Activated CD4-positive, alpha-beta T cell treated with anti-CD3 and anti-CD28 coated beads, Interleukin-2, amount 50 U/mL, for 48 hours (primary cell): Measurements from ENCODE around the gene ENTREP1.
A peak's percentile ranks its signal among the peaks of the same experiment; 100 is the strongest.
"Not testable (repeated sequence)": the region's sequence is repeated elsewhere in the genome, so short reads cannot be mapped to it uniquely, and the experiment has no call there.

Experiments
- DNase-seq, 2 experiments: peaks; one replicate each; pipeline ENCODE4 v3.0.0-alpha.2; 2020

ENTREP1 gene

DNA sequence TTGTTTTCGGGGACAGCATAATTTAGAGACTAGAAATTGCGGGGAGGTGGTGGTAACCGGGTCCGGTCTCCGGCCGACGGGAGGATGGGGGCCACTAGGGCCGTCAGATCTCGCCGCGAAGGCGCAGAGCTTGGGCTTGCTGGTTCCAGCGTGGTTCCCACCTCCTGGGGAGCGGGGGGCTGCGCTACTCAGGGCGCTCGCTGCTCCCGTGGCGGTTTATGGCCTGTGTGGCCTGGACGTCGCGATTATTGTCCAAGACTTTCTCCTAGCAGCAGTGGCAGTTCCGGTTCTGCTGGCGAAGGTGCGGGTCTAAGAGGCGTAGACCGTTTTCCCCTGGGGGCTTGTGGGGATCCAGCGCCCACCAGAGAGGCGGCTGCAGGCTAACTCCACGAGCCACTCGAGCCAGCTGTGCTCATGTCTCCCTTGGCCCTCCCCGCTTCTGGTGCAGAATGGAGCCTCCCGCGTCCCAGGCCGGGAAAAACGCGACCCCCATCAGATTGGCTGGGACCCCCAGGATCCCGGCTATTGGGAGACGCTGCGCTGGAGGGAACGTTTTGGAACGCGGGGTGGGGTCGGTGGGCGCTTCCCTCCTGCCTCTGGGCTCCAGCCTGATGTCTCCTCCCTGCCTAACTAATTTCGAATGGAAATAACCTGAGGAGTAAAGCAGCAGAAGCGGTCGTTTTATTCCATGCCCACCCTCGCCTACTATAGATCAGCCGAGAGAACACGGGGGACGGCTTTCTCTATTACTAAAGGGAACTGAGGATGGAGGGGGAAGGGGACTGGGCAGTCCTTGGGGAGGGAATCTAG lies 87.1 kb downstream of the ENTREP1 start:
- no peak for DNase-seq

DNA sequence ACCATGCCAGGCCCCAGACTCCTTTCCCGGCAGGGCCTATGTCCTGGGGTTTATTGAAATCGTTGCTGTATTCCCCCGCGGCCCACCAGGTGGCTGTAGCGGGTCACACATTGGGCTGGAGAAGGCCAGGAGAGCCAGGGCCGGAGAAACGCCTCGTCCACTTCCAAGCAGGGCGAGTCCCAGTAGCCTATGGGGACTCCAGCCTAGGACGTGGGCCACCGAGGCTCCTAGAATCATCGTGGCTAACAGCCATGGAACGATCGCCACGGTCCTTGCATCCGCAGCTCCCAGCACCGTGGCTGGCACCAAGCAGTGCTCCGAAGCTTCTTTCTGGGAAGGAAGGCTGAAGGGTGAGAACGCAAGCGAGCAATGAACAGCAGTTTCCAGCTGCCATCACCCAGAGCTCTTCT lies 87.7 kb downstream of the ENTREP1 start:
- peak in 1 of 2 experiments; percentile 11 for DNase-seq

DNA sequence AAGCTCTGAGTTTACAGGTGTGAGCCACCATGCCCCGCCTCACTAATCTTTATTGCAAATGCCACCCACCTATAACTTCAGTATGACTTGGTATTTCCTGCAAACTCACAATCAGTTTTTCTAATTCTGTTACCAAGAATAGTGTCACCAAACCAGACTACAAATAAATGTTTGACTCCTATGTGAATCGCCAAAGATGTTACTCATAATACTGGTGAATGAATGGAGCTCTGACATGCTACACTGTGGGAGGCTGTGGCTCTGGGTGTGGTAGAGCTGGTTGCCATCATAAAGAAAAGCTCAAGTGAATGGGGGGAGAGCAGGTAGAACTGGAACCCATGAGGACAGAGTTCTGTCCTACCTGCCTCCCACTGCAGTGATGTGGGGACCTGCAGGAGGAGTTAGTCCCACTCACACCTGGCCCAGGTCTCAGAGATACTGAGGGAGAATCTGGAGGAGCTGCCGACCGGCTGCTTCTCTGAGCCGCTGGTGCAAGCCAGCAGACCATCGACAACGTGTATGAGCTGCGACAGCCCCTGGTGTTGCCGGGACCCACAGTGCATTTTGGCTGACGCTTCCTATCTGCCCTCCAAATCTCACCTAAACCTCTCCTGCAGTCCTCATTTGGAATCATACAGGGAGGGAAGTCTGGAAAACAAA lies 95.7 kb downstream of the ENTREP1 start:
- no peak for DNase-seq

DNA sequence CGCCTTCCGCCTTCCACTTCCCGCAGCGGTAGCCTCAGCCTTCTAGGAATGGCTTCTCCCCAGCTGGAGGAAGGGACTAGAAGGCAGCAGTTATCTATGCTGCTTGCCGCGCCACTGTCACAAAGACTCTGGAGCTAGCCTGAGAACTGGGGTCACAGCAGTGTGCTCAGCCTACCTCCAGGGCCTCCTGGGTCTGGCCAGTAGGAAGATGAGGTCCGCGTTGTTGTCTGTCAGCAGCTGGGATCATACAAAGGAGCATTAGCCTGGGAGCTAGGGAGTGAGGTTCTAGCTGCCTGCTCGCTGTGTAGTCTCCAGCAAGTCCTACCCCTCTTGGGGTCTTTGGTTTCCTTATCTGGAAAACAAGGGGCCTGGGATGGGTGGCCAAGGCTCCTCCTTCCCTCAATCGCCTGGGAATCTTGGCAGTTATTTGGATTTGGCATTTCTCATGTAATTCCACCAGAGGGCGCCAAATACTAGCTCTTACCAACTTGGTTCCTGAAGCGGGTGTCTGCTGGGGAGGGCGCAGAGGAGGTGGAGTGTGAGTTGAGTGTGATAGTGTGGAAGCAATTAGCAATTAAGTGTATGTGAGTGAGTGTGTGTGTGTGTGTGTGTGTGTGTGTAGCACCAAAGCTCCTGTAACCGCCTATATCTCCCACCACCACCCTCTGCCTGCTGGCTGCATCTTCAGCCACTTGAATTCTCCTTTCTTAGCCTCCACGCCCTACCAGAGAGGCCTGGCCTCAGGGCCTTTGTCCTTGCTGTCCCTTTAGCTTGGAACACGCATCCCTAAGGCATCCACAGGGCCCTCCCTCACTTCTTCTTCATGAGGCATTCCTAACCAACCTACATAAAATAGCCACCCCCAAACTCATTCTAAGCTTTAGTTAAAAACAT lies 97.1 kb downstream of the ENTREP1 start:
- peak; percentile 26 to 44 for DNase-seq

DNA sequence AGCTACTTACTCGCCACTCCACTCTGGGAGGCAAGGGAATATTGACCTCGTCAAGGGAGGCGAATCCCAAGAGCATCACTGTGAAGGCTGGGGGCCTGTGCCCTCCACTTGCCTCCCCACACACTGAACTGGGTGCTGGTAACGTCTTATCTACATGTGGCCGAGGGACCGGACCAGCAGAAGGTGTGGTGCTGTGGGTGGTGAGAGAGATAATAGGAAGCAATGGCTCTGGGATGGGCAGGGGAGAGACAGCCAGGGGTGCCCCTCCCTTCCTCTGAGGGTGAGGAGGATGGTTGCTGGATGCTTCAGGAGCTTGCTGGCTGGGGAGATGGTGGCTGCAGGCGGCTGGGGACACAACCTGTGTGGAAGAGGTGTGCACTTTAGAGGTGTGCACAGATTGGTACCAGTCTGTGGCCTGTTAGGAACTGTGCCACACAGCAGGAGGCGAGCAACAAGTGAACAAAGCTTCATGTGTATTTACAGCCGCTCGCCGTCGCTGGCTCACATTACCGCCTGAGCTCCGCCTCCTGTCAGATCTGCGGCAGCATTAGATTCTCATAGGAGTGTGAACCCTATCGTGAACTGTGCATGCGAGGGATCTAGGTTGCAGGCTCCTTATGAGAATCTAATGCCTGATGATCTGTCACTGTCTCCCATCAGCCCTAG lies 100.3 kb downstream of the ENTREP1 start:
- no peak for DNase-seq

DNA sequence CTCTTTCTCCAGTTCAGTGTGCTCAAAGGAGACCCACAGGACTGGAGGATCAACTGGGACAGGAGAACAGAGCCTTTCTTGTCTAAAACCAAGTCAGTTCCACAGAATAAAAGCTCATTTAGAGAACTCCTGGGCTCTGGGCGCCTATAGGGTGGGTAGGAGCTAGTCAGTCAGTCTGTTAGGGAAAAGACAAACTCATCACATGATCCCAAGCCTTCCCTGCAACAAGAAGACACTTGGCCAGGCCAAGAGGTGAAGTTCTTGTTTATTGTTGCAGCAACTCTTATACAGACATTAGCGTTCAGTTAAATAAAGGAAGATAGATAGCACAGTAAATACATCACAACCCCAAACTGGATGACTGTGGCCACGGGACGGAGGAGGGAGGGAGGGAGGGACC lies 102.3 kb downstream of the ENTREP1 start:
- no peak for DNase-seq

DNA sequence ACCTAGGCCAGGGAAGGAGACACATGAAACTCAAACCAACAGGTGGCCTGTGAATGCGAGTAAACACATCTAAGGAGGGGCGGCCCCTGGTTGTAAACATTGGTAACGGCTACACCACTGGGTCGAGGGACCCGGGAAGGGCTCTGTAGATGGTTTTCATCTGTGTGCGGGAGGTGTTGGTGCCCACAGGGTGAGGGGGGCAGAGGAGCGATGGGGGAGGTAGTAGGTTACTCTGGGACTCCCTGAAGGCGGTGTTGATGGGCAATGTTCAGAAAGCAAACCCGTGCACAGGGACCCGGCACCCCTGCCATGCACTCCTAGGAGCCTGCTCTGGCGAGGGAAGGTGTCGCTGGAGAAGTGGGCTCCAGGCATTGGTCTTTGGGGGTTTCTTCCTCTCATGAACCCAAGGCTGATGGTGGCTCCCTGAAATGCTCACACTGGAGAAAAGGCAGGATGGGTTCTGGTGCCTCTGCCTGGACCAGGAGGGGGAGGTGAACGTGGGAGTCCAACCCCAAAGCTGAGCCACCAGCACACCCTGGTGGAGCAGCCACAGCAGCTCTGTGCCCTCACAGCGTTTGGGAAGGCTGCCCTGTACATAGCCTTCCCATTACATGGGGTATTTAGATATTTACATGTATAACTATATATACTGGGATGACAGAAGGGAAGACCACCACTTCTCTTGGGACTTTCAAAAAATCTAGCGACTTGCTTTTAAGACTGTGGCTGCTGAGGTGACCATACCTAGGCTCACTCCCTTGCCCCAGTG lies 103.2 kb downstream of the ENTREP1 start:
- DNase-seq: no peak

DNA sequence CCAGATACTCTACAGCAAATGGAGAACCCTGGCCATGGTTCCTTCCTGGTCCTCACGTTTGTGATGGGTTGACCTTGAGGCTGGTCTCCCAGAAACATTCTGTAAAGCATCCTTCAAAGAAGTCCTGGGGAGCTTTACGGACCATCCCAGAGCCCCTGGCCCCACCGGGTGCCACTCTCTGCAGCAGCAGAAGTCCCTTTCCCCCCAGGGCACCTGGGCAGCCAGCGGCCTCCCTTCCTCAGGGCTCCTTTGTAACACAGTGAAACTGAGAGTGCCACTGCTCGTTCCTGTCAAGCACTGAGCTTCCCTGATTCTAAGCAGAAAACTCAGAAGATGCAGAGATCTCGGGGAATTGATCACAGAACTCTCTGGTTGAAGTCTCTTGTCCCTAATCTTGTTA lies 104.3 kb downstream of the ENTREP1 start:
- no peak for DNase-seq

DNA sequence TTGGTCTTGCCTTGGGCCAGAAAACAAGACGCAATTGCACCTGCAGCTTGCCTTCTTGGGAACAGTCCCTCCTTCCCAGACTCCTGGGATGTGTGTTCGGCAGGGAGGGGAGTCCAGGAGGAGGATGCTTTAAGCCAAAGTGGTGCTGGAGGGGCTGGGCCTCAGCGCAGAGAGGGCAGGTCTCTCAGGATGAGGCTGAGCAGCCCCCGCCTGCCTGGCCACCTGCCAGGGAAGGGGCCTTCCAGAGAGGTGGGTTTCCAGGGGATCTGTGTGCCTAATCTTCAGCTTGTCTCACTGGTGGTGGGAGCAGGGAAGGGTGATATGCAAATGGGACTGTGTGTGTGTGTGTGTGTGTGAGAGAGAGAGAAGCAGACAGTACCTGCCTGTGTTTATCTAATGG lies 105.2 kb downstream of the ENTREP1 start:
- DNase-seq: no peak

DNA sequence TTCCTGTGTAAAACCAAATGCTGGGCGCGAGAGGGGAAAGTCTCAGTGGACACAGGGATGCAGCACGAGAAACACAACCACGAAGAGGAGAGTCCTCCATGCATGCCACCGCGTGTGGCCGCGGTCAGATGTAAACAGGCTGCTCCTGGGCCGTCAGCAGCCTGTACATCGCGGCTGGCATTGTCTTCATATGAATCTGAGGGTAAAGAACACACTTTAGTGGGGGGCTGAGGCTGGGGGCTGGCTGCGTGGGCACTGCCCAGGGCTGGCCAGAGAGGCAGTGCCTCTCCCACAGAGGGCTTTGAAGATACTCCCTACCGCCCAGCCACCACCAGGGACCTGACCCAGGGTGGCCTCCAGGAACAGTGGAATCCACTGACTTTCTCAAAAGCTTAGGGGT lies 106.2 kb downstream of the ENTREP1 start:
- no peak for DNase-seq

DNA sequence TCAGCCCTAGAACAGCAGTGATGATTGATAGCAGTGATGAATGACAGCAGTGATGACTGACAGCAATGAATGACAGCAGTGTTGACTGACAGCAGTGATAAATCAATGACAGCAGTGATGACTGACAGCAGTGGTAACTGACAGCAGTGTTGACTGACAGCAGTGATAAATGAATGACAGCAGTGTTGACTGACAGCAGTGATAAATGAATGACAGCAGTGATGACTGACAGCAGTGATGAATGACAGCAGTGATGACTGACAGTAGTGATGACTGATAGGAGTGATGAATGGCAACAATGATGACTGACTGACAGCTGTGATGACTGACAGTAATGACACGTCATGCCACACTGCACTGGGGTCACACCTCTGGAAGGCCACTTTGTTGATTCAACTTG lies 106.8 kb downstream of the ENTREP1 start:
- no peak for DNase-seq

DNA sequence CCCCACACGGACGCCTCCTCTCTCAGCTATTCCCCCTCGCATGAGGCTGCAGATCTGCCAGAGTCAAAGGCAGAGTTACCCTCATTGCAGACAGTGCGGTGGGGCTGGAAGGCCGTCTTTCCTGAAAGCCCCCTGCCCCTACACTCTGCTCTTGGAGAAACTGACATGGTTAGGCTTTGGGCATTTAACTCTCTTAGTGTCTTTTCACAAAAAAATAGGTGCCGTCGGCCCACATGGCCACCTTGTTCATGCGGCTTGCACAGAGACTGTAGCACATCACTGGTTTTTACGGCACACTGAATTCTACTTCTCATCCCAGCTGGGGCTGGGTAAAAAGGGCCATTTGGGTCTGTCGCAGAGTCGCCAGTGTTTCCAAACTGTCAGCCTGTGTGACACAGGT lies 107.6 kb downstream of the ENTREP1 start:
- DNase-seq: no peak

DNA sequence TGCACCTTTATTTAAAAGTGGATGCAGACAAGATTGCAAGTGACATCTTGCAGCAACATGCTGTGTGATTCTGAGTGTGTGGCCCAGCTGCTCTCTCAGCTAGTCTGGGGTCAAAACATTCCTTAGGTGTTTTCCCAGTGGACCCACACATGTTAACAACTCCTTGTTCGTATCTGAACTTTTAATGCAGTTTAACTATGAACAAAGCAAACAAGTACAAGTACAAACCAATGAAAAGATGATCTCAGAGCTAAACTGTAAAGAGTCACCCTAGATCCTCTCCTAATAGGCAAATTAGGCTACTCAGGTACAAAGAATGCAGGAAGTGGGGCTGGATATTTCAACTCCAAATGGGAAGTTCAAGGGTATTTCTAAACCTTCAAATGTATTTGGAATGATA lies 108.4 kb downstream of the ENTREP1 start:
- no peak for DNase-seq

DNA sequence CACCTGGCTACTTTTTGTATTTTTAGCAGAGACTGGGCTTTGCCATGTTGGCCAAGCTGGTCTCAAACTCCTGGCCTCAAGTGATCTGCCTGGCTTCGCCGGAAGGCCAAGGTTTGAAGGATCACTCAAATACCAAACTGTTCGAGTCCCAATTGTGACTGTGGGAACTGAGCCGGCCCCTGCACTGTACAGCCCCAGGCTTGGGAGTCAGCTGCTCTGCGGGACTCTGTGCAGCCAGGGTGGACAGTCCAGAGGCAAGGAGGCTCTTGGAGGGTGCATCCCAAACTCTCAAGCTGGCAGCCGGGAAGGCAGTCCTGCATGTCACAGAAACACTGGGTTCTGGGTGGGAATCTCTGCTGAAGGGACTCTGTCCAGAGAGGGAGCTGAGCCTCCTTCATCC lies 109.0 kb downstream of the ENTREP1 start:
- DNase-seq: no peak

DNA sequence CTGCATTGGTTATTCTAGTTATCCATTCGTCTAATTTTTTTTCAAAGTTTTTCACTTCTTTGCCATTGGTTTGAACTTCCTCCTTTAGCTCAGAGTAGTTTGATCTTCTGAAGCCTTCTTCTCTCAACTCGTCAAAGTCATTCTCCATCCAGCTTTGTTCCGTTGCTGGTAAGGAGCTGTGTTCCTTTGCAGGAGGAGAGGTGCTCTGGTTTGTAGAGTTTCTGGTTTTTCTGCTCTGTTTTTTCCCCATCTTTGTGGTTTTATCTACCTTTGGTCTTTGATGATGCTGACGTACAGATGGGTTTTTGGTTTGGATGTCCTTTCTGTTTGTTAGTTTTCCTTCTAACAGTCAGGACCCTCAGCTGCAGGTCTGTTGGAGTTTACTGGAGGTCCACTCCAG lies 114.6 kb downstream of the ENTREP1 start:
- not testable (repeated sequence) for DNase-seq

DNA sequence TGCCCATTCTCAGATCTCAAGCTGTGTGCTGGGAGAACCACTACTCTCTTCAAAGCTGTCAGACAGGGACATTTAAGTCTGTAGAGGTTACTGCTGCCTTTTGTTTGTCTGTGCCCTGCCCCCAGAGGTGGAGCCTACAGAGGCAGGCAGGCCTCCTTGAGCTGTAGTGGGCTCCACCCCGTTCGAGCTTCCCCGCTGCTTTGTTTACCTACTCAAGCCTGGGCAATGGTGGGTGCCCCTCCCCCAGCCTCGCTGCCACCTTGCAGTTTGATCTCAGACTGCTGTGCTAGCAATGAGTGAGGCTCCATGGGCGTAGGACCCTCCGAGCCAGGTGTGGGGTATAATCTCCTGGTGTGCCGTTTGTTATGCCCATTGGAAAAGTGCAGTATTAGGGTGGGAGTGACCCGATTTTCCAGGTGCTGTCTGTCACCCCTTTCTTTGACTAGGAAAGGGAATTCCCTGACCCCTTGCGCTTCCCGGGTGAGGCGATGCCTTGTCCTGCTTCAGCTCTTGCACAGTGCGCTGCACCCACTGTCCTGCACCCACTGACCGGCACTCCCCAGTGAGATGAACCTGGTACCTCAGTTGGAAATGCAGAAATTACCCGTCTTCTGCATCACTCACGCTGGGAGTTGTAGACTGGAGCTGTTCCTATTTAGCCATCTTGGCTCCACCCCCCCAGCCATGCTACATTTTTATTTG lies 115.4 kb downstream of the ENTREP1 start:
- not testable (repeated sequence) for DNase-seq
